Measurements from ENCODE around the gene ERMAP.

Gene ERMAP

GRCh38 chr1:42886046-42886739 is 69.3 kb downstream of the ERMAP start:
- no peak for DNase-seq (ENCODE audit: low read depth)
- TF ChIP-seq, protein P1, sequence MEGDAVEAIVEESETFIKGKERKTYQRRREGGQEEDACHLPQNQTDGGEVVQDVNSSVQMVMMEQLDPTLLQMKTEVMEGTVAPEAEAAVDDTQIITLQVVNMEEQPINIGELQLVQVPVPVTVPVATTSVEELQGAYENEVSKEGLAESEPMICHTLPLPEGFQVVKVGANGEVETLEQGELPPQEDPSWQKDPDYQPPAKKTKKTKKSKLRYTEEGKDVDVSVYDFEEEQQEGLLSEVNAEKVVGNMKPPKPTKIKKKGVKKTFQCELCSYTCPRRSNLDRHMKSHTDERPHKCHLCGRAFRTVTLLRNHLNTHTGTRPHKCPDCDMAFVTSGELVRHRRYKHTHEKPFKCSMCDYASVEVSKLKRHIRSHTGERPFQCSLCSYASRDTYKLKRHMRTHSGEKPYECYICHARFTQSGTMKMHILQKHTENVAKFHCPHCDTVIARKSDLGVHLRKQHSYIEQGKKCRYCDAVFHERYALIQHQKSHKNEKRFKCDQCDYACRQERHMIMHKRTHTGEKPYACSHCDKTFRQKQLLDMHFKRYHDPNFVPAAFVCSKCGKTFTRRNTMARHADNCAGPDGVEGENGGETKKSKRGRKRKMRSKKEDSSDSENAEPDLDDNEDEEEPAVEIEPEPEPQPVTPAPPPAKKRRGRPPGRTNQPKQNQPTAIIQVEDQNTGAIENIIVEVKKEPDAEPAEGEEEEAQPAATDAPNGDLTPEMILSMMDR (IDR thresholded peaks at IDR 0.05; ENCODE audit: control insufficient read depth, insufficient read depth, low read depth, low read length, missing control alignments) = no peak
- H3K4me3 ChIP-seq (ENCODE audit: control insufficient read depth, low read depth, low read length) = no peak overlapping the region

DNA sequence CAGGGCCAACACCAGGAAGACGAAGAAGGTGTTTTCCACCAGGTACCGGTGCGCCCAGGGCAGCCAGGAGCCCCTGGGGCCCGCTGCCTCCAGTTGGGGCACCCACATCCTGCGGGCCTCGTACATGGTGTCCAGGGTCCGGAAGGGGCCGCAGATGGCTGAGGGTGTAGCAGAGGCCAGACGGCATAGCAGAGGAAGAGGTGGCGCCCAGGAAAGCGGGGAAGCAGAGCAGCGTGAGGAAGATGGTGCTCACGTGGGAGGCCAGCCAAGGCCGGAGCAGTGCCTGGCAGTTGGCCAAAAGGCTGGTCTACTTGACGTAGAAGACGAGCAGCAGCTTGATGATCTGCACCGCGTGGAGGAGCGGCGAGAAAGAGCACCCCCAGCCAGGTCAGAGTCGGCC is 69.9 kb downstream of the ERMAP start:
- TF ChIP-seq, protein P1 (IDR thresholded peaks at IDR 0.05; ENCODE audit: control insufficient read depth, insufficient read depth, low read depth, low read length, missing control alignments) = no peak
- DNase-seq (ENCODE audit: low read depth) = no peak
- no peak overlapping the region for H3K4me3 ChIP-seq (ENCODE audit: control insufficient read depth, low read depth, low read length)

DNA sequence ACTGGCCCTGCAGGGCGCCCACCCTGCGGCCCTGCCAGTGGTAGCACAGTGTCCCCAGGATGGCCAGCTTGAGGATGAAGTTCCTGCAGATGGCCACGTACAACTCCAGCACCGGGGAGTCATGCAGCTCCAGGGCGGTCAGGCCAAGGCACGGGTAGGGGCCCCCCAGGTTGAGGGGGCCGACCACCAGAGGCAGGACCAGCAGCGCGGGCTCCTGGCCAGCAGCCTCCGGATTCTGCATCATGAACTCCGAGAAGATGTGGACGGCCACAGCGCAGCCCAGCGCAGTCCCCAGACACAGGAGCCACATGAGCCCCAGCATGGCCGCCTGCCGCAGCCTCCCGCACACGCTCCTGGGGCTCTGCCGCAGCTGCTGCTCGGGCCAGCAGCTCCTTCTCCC is 70.4 kb downstream of the ERMAP start:
- DNase-seq (ENCODE audit: low read depth) = no peak
- no peak overlapping the region for H3K4me3 ChIP-seq (ENCODE audit: control insufficient read depth, low read depth, low read length)
- TF ChIP-seq, protein P1 (IDR thresholded peaks at IDR 0.05; ENCODE audit: control insufficient read depth, insufficient read depth, low read depth, low read length, missing control alignments) = no peak

DNA sequence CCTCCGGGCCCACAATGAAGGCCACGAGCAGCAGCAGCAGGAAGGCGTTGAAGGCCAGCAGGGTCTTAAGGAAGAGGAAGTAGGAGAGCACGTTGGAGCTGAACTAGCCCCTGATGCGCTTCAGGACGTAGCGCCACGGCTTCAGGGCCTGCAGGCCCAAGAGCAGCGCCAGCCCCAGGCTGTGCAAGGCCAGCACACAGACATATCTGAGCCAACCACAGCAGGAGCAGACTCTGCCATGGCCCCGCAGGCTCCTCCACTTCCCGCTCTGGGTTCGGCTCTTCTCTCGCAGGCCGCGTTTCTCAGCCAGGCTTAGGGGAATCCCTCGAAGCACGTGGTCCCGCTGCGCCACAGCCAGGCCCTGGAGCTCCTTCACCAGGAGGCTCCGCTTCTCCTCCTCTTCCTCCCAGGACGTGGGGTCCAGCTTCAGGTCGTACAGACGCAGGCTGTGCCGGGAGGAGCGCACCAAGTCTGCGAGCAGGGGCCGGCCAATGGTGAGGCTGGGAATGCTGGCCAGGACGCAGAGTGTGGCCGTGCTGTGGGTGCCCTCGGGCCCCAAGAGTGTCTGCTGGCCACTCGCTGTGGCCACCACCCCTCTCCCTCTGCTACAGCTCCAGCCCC is 71.2 kb downstream of the ERMAP start:
- DNase-seq (ENCODE audit: low read depth) = no peak
- H3K4me3 ChIP-seq (ENCODE audit: control insufficient read depth, low read depth, low read length) = no peak overlapping the region
- TF ChIP-seq, protein P1 (IDR thresholded peaks at IDR 0.05; ENCODE audit: control insufficient read depth, insufficient read depth, low read depth, low read length, missing control alignments) = no peak

DNA sequence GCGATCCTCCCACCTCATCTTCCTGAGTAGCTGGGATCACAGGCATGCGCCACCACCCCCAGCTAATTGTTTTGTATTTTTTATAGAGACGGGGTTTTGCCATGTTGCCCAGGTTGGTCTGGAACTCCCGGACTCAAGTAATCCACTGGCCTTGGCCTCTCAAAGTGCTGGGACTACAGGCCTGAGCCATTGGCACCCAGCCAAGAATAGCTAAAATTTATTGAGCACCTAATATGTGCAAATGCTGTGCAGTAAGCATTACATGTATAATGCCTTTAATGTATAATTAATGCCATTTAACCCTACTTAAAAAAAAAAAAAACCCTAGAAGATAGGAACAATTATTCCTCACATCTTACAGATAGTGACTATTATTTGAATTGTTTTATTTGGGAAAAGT is 72.3 kb downstream of the ERMAP start:
- DNase-seq (ENCODE audit: low read depth) = no peak
- TF ChIP-seq, protein P1 (IDR thresholded peaks at IDR 0.05; ENCODE audit: control insufficient read depth, insufficient read depth, low read depth, low read length, missing control alignments) = no peak
- H3K4me3 ChIP-seq (ENCODE audit: control insufficient read depth, low read depth, low read length) = no peak overlapping the region

GRCh38 chr1:42891465-42892138 is 74.7 kb downstream of the ERMAP start:
- TF ChIP-seq, protein P1 (IDR thresholded peaks at IDR 0.05; ENCODE audit: control insufficient read depth, insufficient read depth, low read depth, low read length, missing control alignments) = no peak
- no peak overlapping the region for H3K4me3 ChIP-seq (ENCODE audit: control insufficient read depth, low read depth, low read length)
- DNase-seq (ENCODE audit: low read depth) = no peak

Measured in AG09309 (cell line).